ENCODE results near the gene RAD51B.
A peak's percentile ranks its signal among the peaks of the same experiment; 100 is the strongest.

RAD51B gene

GRCh38 chr14:68632054-68632895 is 812.7 kb downstream of the RAD51B start:
- DNase-seq (ENCODE audit: low read depth, low spot score), result no peak
- in situ Hi-C loops (cut with HindIII; ENCODE audit: low sequenced_read_pairs), result no loop called here

GRCh38 chr14:68633131-68633991 is 813.8 kb downstream of the RAD51B start:
- in situ Hi-C loops (cut with HindIII; ENCODE audit: low sequenced_read_pairs), result no loop called here
- H3K4me3 ChIP-seq (ENCODE audit: low read depth, low read length), result no peak overlapping the region
- TF ChIP-seq CTCF (IDR thresholded peaks at IDR 0.05; ENCODE audit: low read depth, low read length), result no peak
- DNase-seq (ENCODE audit: low read depth, low spot score), result peak; percentile 22

More at GRCh38 chr14:68632054-68632895, 812.7 kb downstream of the RAD51B start:
- no peak for TF ChIP-seq CTCF (IDR thresholded peaks at IDR 0.05; ENCODE audit: low read depth, low read length)
- no peak overlapping the region for H3K4me3 ChIP-seq (ENCODE audit: low read depth, low read length)

- no peak for TF ChIP-seq CTCF (IDR thresholded peaks at IDR 0.05; ENCODE audit: low read depth, low read length)
- no peak overlapping the region for H3K4me3 ChIP-seq (ENCODE audit: low read depth, low read length)
- DNase-seq (ENCODE audit: low read depth, low spot score), result no peak
- in situ Hi-C loops (cut with HindIII; ENCODE audit: low sequenced_read_pairs), result no loop called here
These were observed 814.8 kb downstream of the RAD51B start for GRCh38 chr14:68634332-68634731.

- no peak for TF ChIP-seq CTCF (IDR thresholded peaks at IDR 0.05; ENCODE audit: low read depth, low read length)
- in situ Hi-C loops (cut with HindIII; ENCODE audit: low sequenced_read_pairs), result no loop called here
- DNase-seq (ENCODE audit: low read depth, low spot score), result no peak
- H3K4me3 ChIP-seq (ENCODE audit: low read depth, low read length), result no peak overlapping the region
These were observed 815.5 kb downstream of the RAD51B start for GRCh38 chr14:68634874-68635595.

GRCh38 chr14:68636597-68636996 is 817.0 kb downstream of the RAD51B start:
- no peak for DNase-seq (ENCODE audit: low read depth, low spot score)
- TF ChIP-seq CTCF (IDR thresholded peaks at IDR 0.05; ENCODE audit: low read depth, low read length), result no peak
- H3K4me3 ChIP-seq (ENCODE audit: low read depth, low read length), result no peak overlapping the region
- in situ Hi-C loops (cut with HindIII; ENCODE audit: low sequenced_read_pairs), result no loop called here
